K562 (cell line): ENCODE results near the gene PIK3CB. TPM values are rescaled to one million over a fixed set of nuclear protein-coding genes. Genes with fewer than 3 reads are reported as not detected.

ENCODE experiments used
- ATAC-seq: fragments of 200-7000 bp; cut with Tn5 transposase; 3 replicates; pipeline ENCODE4 v1.9.1; 2020; ENCODE audit warnings: moderate library complexity
- BruUV-seq: library from RNA; stranded (reverse); fragments of 400-500 nt; replicated peaks from 2 replicates; lab custom pipeline; 2021; lab: Mats Ljungman, UMichigan
- CTCF ChIA-PET: fragments of 300-600 bp; formaldehyde crosslinking; extraction: SDS; loops from one replicate; lab custom pipeline; 2021; ENCODE audit warnings: low intra/inter-chr PET ratio; lab: Yijun Ruan, JAX
- POLR2A ChIA-PET: fragments of 300-600, 350-650 bp; sonication (Branson Sonifier 250); formaldehyde crosslinking; extraction: SDS; loops from one replicate; lab custom pipeline; 2021; ENCODE audit warnings: antibody characterized with exemption, inconsistent platforms; lab: Yijun Ruan, JAX
- DNase-seq, 4 experiments: peaks; one replicate each; pipeline versions ENCODE4 v3.0.0 to v3.0.0-alpha.2; 2011 to 2018; ENCODE audit warnings: low spot score in 3 of 4, mixed read lengths in 3 of 4; ENCODE audit errors: extremely low read depth in 1 of 4
- FAIRE-seq: peaks from 2 replicates; lab custom pipeline; 2011; peaks lifted over from hg19 to GRCh38; lab: Jason Lieb, UNC
- H2AFZ ChIP-seq: 2 replicates; pipeline ENCODE4 v1.6.0; 2011; ENCODE audit warnings: low read depth, low read length, control low read depth, inconsistent platforms
- H3K27ac ChIP-seq: fragments of 200-600 bp; 3 replicates; pipeline ENCODE4 v1.8.0; 2011; ENCODE audit warnings: low read depth, mild to moderate bottlenecking, control low read depth, inconsistent platforms, low read length, moderate library complexity, mixed read lengths; ENCODE audit errors: extremely low read depth
- H3K27me3 ChIP-seq, 2 experiments: fragments of 300-600 bp in 1 of 2; 2 replicates in 1 of 2; 3 replicates in 1 of 2; pipeline versions ENCODE4 v1.6.0 to v1.8.0; 2011; ENCODE audit warnings: inconsistent platforms in 2 of 2, low read length in 2 of 2, mild to moderate bottlenecking in 1 of 2, mixed read lengths in 1 of 2, moderate library complexity in 1 of 2; ENCODE audit not compliant: control insufficient read depth in 2 of 2, insufficient read depth in 2 of 2
- H3K36me3 ChIP-seq: fragments of 300-600 bp; 3 replicates; pipeline ENCODE4 v1.8.0; 2011; ENCODE audit warnings: mild to moderate bottlenecking, low read length, inconsistent platforms; ENCODE audit not compliant: control insufficient read depth, insufficient read depth
- H3K4me1 ChIP-seq, 2 experiments: fragments of 200-600 bp in 1 of 2; replicated peaks in 1 of 2; 2 replicates in 1 of 2; 3 replicates in 1 of 2; pipeline versions ENCODE4 v1.5.1 to v1.8.0; 2011; ENCODE audit warnings: inconsistent platforms in 2 of 2, low read length in 2 of 2, mild to moderate bottlenecking in 1 of 2, mixed read lengths in 1 of 2, moderate library complexity in 1 of 2; ENCODE audit not compliant: control insufficient read depth in 2 of 2, insufficient read depth in 2 of 2
- H3K4me2 ChIP-seq: 2 replicates; pipeline ENCODE4 v1.6.1; 2011; ENCODE audit warnings: low read length, control low read depth, inconsistent platforms, mixed read lengths; ENCODE audit not compliant: insufficient read depth
- H3K4me3 ChIP-seq: fragments of 200-600 bp; sonication (generic), shearing (Covaris generic); 2 replicates; pipeline ENCODE4 v1.5.1; 2016; ENCODE audit warnings: control low read depth, inconsistent platforms
- H3K79me2 ChIP-seq: fragments of 200-600 bp; 3 replicates; pipeline ENCODE4 v1.8.0; 2011; ENCODE audit warnings: low read length, inconsistent platforms; ENCODE audit not compliant: control insufficient read depth, insufficient read depth
- H3K9ac ChIP-seq, 2 experiments: 2 replicates each; pipeline versions ENCODE4 v1.6.0 to v1.6.1; 2011; ENCODE audit warnings: low read depth in 2 of 2, low read length in 2 of 2, control low read depth in 1 of 2, inconsistent platforms in 1 of 2, mild to moderate bottlenecking in 1 of 2, mixed read lengths in 1 of 2; ENCODE audit not compliant: insufficient read depth in 1 of 2
- H3K9me1 ChIP-seq: one replicate; pipeline ENCODE4 v1.6.0; 2011; ENCODE audit warnings: inconsistent platforms, mild to moderate bottlenecking, low read length, moderate library complexity; ENCODE audit not compliant: control insufficient read depth, insufficient read depth
- H3K9me3 ChIP-seq: replicated peaks from 2 replicates; pipeline ENCODE4 v1.5.1; 2011; ENCODE audit warnings: low read depth, low read length, inconsistent platforms; ENCODE audit not compliant: control insufficient read depth, insufficient read depth
- H4K20me1 ChIP-seq: replicated peaks from 2 replicates; pipeline ENCODE4 v1.6.1; 2011; ENCODE audit warnings: low read length, inconsistent platforms, mixed read lengths; ENCODE audit not compliant: control insufficient read depth, insufficient read depth
- ADNP ChIP-seq: fragments of 200-800 bp; sonication (Bioruptor generic); IDR thresholded peaks from 2 replicates; pipeline ENCODE4 v1.6.1; 2016; ENCODE audit warnings: missing genetic modification characterization, missing compliant biosample characterization
- MCM3 ChIP-seq: fragments of 450-650 bp; IDR thresholded peaks from 2 replicates; pipeline ENCODE4 v1.6.1; 2016
- NFATC3 ChIP-seq: fragments of 450-650 bp; IDR thresholded peaks from 2 replicates; pipeline ENCODE4 v1.6.1; 2017; ENCODE audit warnings: mild to moderate bottlenecking
- POLR3G ChIP-seq: IDR thresholded peaks from 2 replicates; pipeline ENCODE4 v1.6.1; 2011; ENCODE audit not compliant: insufficient read length, insufficient replicate concordance; ENCODE audit errors: extremely low read depth
- ZNF445 ChIP-seq: fragments of 250-450 bp; sonication (Bioruptor Pico); IDR thresholded peaks from 2 replicates; pipeline ENCODE4 v1.4.0; 2020; ENCODE audit warnings: low read depth, mild to moderate bottlenecking, moderate library complexity
- ZNF507 ChIP-seq: conservative IDR thresholded peaks from 2 replicates; pipeline ENCODE4 v1.6.1; 2017; ENCODE audit warnings: missing genetic modification characterization, missing compliant biosample characterization
- ZNF707 ChIP-seq: fragments of 250-450 bp; sonication (Bioruptor Pico); conservative IDR thresholded peaks from 2 replicates; pipeline ENCODE4 v1.8.0; 2022; ENCODE audit warnings: inconsistent platforms, mild to moderate bottlenecking, moderate library complexity
- ZNF778 ChIP-seq: fragments of 450-650 bp; formaldehyde crosslinking; IDR thresholded peaks from 2 replicates; pipeline ENCODE4 v1.4.0; 2020; ENCODE audit warnings: mild to moderate bottlenecking, moderate library complexity
- WGBS: fragments of 100-300 bp; shearing (Covaris generic); methylation state at CpG from one replicate; pipeline ENCODE4 v1.1.6; 2016; ENCODE audit warnings: low coverage, mixed read lengths; ENCODE audit not compliant: insufficient coverage; ENCODE audit errors: missing lambda C conversion rate; 5-methylcytosine and 5-hydroxymethylcytosine counted together
- in situ Hi-C: fragments of 300-500 bp; cut with MboI; formaldehyde crosslinking; loops from 4 replicates; pipeline ENCODE4 v1.15.0; 2018; ENCODE audit warnings: inconsistent platforms, mixed read lengths
- intact Hi-C: fragments of 100-400 bp; cut with micrococcal nuclease; formaldehyde crosslinking; loops from 2 replicates; pipeline ENCODE4 v1.14.2; 2022
- polyA plus RNA-seq, 8 experiments: library from polyadenylated mRNA; depleted of rRNA in 4 of 8; stranded (reverse) in 5 of 8; unstranded in 3 of 8; fragments of >200 nt; fragmentation: Nextera tagmentation in 2 of 8; fragmentation: Illumina TruSeq in 1 of 8; extraction: Ambion mirVana in 2 of 8; extraction: Trizol in 1 of 8; gene quantifications; 2 replicates each; pipeline versions ENCODE4 v1.2.1 to v1.2.3, GENCODE V29; 2011 to 2014; ENCODE audit warnings: inconsistent platforms in 1 of 8, missing spikeins in 1 of 8
- total RNA-seq, 7 experiments: library from RNA; depleted of rRNA in 6 of 7; stranded (reverse); fragments of >200 nt in 6 of 7; fragmentation: Illumina TruSeq in 2 of 7; extraction: Trizol in 2 of 7; gene quantifications; 2 replicates each; pipeline versions ENCODE4 v1.2.1 to v1.2.3, GENCODE V29; 2011 to 2021; ENCODE audit warnings: low replicate concordance in 1 of 7
- TF ChIP-seq, protein P1 (sequence below): sonication (generic); formaldehyde crosslinking; IDR thresholded peaks from 2 replicates; pipeline ENCODE4 v1.9.0; 2022; ENCODE audit warnings: mild to moderate bottlenecking, missing genetic modification reagents
- TF ChIP-seq, protein P2 (sequence below): fragments of 250-450 bp; sonication (Bioruptor Pico); IDR thresholded peaks from 2 replicates; pipeline ENCODE4 v1.8.0; 2021; ENCODE audit warnings: moderate library complexity, mild to moderate bottlenecking, inconsistent platforms
- TF ChIP-seq, protein P3 (sequence below): fragments of 200-800 bp; sonication (Bioruptor generic); IDR thresholded peaks from 2 replicates; pipeline ENCODE4 v1.6.1; 2017; ENCODE audit warnings: missing genetic modification characterization, missing compliant biosample characterization
- TF ChIP-seq, protein P4 (sequence below): fragments of 450-650 bp; formaldehyde crosslinking; IDR thresholded peaks from 2 replicates; pipeline ENCODE4 v1.4.0; 2022; ENCODE audit warnings: missing genetic modification characterization
- TF ChIP-seq, protein P5 (sequence below): fragments of 250-450 bp; sonication (Bioruptor Pico); IDR thresholded peaks from 2 replicates; pipeline ENCODE4 v1.4.0; 2020
- TF ChIP-seq, protein P6 (sequence below): sonication (generic); formaldehyde crosslinking; IDR thresholded peaks from 2 replicates; pipeline ENCODE4 v1.8.0; 2022; ENCODE audit warnings: mild to moderate bottlenecking, missing genetic modification reagents

The PIK3CB gene
- total and polyA plus RNA-seq, 9 of the 15 experiments (the other 6 are each of a cell fraction or from before 2014, with no cell fraction given) = 15.3 to 62.6 (median 28.3) TPM

DNA sequence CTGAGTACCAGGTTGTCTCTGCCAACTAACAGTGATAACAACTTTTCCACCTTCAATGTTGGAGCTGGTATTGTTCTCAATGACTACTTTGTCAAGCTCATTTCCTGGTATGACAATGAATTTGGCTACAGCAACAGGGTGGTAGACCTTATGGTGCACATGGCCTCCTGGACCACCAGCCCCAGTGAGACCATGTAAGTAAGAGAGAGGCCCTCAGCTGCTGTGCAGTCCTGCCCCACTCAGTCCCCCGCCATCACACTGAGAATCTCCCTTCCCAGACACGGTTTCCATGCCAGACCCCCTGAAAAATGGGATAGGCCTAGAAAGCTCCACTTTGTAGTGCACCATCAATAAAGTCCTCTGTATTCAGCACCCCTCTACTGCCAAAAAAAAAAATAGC is 56.1 kb downstream of the PIK3CB start:
- Histone ChIP-seq H3K9me1 (no peaks in the 10 kb centered on the region), H3K79me2 (peaks cover 97% of the 10 kb centered on the region), H2AFZ (no peak overlapping the region), H3K27me3 (no peaks in the 10 kb centered on the region), H3K36me3 (peaks cover 64% of the 10 kb centered on the region), H3K9me3 (no peaks in the 10 kb centered on the region), H4K20me1 (peaks cover 5% of the 10 kb centered on the region), H3K9ac (no peak overlapping the region), H3K4me1 (peaks cover 11 to 17% of the 10 kb centered on the region in 2 experiments), H3K4me3 (no peak overlapping the region), H3K4me2 (no peak overlapping the region), H3K27ac (no peak overlapping the region)
- DNase-seq = no peak
- ChIA-PET POLR2A (interaction anchor here (0.6 to 1.8 kb wide), 4 partner anchors 10 to 361 kb away, joined by 3 to 4 read pairs (median 4); no protein-coding TSS in a partner anchor), CTCF (no interaction called here)
- intact Hi-C loops (no loop called here), in situ Hi-C loops (no loop called here)
- TF ChIP-seq ZNF778 (CRISPR knock-in tag) = no peak
- TF ChIP-seq, protein P1, sequence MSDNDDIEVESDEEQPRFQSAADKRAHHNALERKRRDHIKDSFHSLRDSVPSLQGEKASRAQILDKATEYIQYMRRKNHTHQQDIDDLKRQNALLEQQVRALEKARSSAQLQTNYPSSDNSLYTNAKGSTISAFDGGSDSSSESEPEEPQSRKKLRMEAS (CRISPR knock-in tag) = no peak
- TF ChIP-seq, protein P2, sequence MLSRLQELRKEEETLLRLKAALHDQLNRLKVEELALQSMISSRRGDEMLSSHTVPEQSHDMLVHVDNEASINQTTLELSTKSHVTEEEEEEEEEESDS = no peak
- TF ChIP-seq ZNF507 (tag) = no peak
- no peak for TF ChIP-seq ADNP
- no peak for TF ChIP-seq MCM3
- TF ChIP-seq NFATC3 = no peak
- TF ChIP-seq, protein P3, sequence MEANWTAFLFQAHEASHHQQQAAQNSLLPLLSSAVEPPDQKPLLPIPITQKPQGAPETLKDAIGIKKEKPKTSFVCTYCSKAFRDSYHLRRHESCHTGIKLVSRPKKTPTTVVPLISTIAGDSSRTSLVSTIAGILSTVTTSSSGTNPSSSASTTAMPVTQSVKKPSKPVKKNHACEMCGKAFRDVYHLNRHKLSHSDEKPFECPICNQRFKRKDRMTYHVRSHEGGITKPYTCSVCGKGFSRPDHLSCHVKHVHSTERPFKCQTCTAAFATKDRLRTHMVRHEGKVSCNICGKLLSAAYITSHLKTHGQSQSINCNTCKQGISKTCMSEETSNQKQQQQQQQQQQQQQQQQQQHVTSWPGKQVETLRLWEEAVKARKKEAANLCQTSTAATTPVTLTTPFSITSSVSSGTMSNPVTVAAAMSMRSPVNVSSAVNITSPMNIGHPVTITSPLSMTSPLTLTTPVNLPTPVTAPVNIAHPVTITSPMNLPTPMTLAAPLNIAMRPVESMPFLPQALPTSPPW (CRISPR knock-in tag) = no peak
- TF ChIP-seq ZNF445 = no peak
- TF ChIP-seq, protein P4, sequence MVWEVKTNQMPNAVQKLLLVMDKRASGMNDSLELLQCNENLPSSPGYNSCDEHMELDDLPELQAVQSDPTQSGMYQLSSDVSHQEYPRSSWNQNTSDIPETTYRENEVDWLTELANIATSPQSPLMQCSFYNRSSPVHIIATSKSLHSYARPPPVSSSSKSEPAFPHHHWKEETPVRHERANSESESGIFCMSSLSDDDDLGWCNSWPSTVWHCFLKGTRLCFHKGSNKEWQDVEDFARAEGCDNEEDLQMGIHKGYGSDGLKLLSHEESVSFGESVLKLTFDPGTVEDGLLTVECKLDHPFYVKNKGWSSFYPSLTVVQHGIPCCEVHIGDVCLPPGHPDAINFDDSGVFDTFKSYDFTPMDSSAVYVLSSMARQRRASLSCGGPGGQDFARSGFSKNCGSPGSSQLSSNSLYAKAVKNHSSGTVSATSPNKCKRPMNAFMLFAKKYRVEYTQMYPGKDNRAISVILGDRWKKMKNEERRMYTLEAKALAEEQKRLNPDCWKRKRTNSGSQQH (CRISPR knock-in tag) = no peak
- no peak for TF ChIP-seq POLR3G
- TF ChIP-seq ZNF707 (CRISPR knock-in tag) = no peak
- TF ChIP-seq, protein P5, sequence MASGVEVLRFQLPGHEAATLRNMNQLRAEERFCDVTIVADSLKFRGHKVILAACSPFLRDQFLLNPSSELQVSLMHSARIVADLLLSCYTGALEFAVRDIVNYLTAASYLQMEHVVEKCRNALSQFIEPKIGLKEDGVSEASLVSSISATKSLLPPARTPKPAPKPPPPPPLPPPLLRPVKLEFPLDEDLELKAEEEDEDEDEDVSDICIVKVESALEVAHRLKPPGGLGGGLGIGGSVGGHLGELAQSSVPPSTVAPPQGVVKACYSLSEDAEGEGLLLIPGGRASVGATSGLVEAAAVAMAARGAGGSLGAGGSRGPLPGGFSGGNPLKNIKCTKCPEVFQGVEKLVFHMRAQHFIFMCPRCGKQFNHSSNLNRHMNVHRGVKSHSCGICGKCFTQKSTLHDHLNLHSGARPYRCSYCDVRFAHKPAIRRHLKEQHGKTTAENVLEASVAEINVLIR (CRISPR knock-in tag) = no peak
- TF ChIP-seq, protein P6, sequence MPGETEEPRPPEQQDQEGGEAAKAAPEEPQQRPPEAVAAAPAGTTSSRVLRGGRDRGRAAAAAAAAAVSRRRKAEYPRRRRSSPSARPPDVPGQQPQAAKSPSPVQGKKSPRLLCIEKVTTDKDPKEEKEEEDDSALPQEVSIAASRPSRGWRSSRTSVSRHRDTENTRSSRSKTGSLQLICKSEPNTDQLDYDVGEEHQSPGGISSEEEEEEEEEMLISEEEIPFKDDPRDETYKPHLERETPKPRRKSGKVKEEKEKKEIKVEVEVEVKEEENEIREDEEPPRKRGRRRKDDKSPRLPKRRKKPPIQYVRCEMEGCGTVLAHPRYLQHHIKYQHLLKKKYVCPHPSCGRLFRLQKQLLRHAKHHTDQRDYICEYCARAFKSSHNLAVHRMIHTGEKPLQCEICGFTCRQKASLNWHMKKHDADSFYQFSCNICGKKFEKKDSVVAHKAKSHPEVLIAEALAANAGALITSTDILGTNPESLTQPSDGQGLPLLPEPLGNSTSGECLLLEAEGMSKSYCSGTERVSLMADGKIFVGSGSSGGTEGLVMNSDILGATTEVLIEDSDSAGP (CRISPR knock-in tag) = no peak
- FAIRE-seq = no peak
- WGBS = 96% methylated on average over 2 of the region's 2 CpGs
- no TSS peak for BruUV-seq
- ATAC-seq = no peak; the same call in 2 of the 3 replicates
